GM23248 (cell line): Measurements from ENCODE around the gene CDKN2AIPNL.

Experiments used
- EZH2 ChIP-seq: fragments of 200-600 bp; sonication (generic); IDR thresholded peaks from 2 replicates; pipeline ENCODE4 v1.6.1; 2018; ENCODE audit warnings: antibody characterized with exemption, mild to moderate bottlenecking; ENCODE audit not compliant: insufficient read depth, poor library complexity, severe bottlenecking
- EZH2phosphoT487 ChIP-seq: fragments of 200-600 bp; sonication (generic); IDR thresholded peaks from 2 replicates; pipeline ENCODE4 v1.6.1; 2018; ENCODE audit warnings: antibody characterized with exemption, moderate library complexity, mild to moderate bottlenecking, low read depth; ENCODE audit not compliant: insufficient read depth

GRCh38 chr5:134432174-134432573 is 20.5 kb upstream of the CDKN2AIPNL start:
- TF ChIP-seq EZH2phosphoT487 (no peak), EZH2 (no peak)
